PC-9 (cell line): Measurements from ENCODE around the gene C17orf78.

ENCODE experiments used
- EZH2 ChIP-seq: fragments of 200-600 bp; sonication (generic); IDR thresholded peaks from 2 replicates; pipeline ENCODE4 v1.8.0; 2017; ENCODE audit warnings: antibody characterized with exemption, low read depth
- TF ChIP-seq, protein P1 (sequence below): fragments of 200-600 bp; sonication (generic); conservative IDR thresholded peaks from 2 replicates; pipeline ENCODE4 v1.6.1; 2017; ENCODE audit warnings: mixed run types, antibody characterized with exemption, mild to moderate bottlenecking, moderate library complexity

- TF ChIP-seq, protein P1, sequence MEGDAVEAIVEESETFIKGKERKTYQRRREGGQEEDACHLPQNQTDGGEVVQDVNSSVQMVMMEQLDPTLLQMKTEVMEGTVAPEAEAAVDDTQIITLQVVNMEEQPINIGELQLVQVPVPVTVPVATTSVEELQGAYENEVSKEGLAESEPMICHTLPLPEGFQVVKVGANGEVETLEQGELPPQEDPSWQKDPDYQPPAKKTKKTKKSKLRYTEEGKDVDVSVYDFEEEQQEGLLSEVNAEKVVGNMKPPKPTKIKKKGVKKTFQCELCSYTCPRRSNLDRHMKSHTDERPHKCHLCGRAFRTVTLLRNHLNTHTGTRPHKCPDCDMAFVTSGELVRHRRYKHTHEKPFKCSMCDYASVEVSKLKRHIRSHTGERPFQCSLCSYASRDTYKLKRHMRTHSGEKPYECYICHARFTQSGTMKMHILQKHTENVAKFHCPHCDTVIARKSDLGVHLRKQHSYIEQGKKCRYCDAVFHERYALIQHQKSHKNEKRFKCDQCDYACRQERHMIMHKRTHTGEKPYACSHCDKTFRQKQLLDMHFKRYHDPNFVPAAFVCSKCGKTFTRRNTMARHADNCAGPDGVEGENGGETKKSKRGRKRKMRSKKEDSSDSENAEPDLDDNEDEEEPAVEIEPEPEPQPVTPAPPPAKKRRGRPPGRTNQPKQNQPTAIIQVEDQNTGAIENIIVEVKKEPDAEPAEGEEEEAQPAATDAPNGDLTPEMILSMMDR = no peak
- TF ChIP-seq EZH2 = no peak
Observed at GRCh38 chr17:37359682-37360188, 16.1 kb upstream of the C17orf78 start.
